Keratinocyte (primary cell): ENCODE data around the gene RING1. TPM values are rescaled to one million over a fixed set of nuclear protein-coding genes. Genes with fewer than 3 reads are reported as not detected.

Experiments
- DNase-seq: peaks from one replicate; pipeline ENCODE4 v3.0.0-alpha.2; 2011; ENCODE audit warnings: low read depth, missing footprints, low spot score
- FAIRE-seq: peaks from 2 replicates; lab custom pipeline; 2011; peaks lifted over from hg19 to GRCh38; lab: Jason Lieb, UNC
- H2AFZ ChIP-seq: 2 replicates; pipeline ENCODE4 v1.6.0; 2012; ENCODE audit warnings: low read length, control low read depth, inconsistent platforms; ENCODE audit not compliant: control insufficient read depth
- H3K27ac ChIP-seq: 2 replicates; pipeline ENCODE4 v1.5.1; 2011; ENCODE audit warnings: low read length; ENCODE audit not compliant: control insufficient read depth, insufficient read depth
- H3K27me3 ChIP-seq: 3 replicates; pipeline ENCODE4 v1.6.0; 2011; ENCODE audit warnings: low read length; ENCODE audit not compliant: control insufficient read depth, insufficient read depth; ENCODE audit errors: extremely low read depth
- H3K36me3 ChIP-seq, 2 experiments: 2 replicates in 1 of 2; 3 replicates in 1 of 2; pipeline ENCODE4 v1.5.1; 2011; ENCODE audit warnings: low read length in 2 of 2, mild to moderate bottlenecking in 1 of 2; ENCODE audit not compliant: control insufficient read depth in 2 of 2, insufficient read depth in 2 of 2; ENCODE audit errors: extremely low read depth in 1 of 2
- H3K4me1 ChIP-seq: 3 replicates; pipeline ENCODE4 v1.5.1; 2011; ENCODE audit warnings: low read length; ENCODE audit not compliant: control insufficient read depth, insufficient read depth; ENCODE audit errors: extremely low read depth
- H3K4me2 ChIP-seq: 3 replicates; pipeline ENCODE4 v1.6.0; 2011; ENCODE audit warnings: low read depth, low read length; ENCODE audit not compliant: control insufficient read depth, insufficient read depth; ENCODE audit errors: extremely low read depth
- H3K4me3 ChIP-seq, 3 experiments: fragments of 200-600 bp in 1 of 3; sonication (generic) in 1 of 3; 2 replicates in 2 of 3; 3 replicates in 1 of 3; pipeline ENCODE4 v1.5.1; 2011 to 2016; ENCODE audit warnings: low read length in 3 of 3, mild to moderate bottlenecking in 3 of 3, control low read depth in 2 of 3, inconsistent platforms in 1 of 3, low read depth in 1 of 3, mixed read lengths in 1 of 3, mixed run types in 1 of 3, moderate library complexity in 1 of 3; ENCODE audit not compliant: control insufficient read depth in 2 of 3, insufficient read depth in 2 of 3; ENCODE audit errors: extremely low read depth in 1 of 3
- H3K79me2 ChIP-seq: 2 replicates; pipeline ENCODE4 v1.6.0; 2012; ENCODE audit warnings: low read length; ENCODE audit not compliant: control insufficient read depth, insufficient read depth
- H3K9ac ChIP-seq: 3 replicates; pipeline ENCODE4 v1.6.0; 2011; ENCODE audit warnings: low read length; ENCODE audit not compliant: control insufficient read depth, insufficient read depth; ENCODE audit errors: extremely low read depth
- H3K9me1 ChIP-seq: 3 replicates; pipeline ENCODE4 v1.6.0; 2011; ENCODE audit warnings: low read length; ENCODE audit not compliant: control insufficient read depth, insufficient read depth; ENCODE audit errors: extremely low read depth
- H3K9me3 ChIP-seq: 2 replicates; pipeline ENCODE4 v1.5.1; 2012; ENCODE audit warnings: low read depth, low read length; ENCODE audit not compliant: control insufficient read depth
- H4K20me1 ChIP-seq: 3 replicates; pipeline ENCODE4 v1.6.0; 2011; ENCODE audit warnings: low read length; ENCODE audit not compliant: control insufficient read depth, insufficient read depth; ENCODE audit errors: extremely low read depth
- CTCF ChIP-seq, 3 experiments: IDR thresholded peaks in 1 of 3; conservative IDR thresholded peaks in 1 of 3; optimal IDR thresholded peaks in 1 of 3; 2 replicates in 2 of 3; 3 replicates in 1 of 3; pipeline versions ENCODE3 to v1.5.1; 2011; ENCODE audit warnings: low read length in 3 of 3, mild to moderate bottlenecking in 3 of 3, moderate library complexity in 2 of 3, control low read depth in 1 of 3, inconsistent platforms in 1 of 3; ENCODE audit not compliant: insufficient read depth in 2 of 3; ENCODE audit errors: extremely low read depth in 1 of 3
- EZH2 ChIP-seq: IDR thresholded peaks from one replicate; pipeline ENCODE4 v1.6.1; 2012; ENCODE audit warnings: inconsistent platforms, mild to moderate bottlenecking, low read length, moderate library complexity
- dilution Hi-C: fragments of 300-500 bp; cut with MboI; formaldehyde crosslinking; loops from one replicate; pipeline ENCODE4 v1.7.0; 2020; ENCODE audit warnings: low sequenced_read_pairs; ENCODE audit not compliant: extremely low pct_ligation_motif_present
- polyA plus RNA-seq, 5 experiments: library from polyadenylated mRNA; depleted of rRNA in 3 of 5; stranded (reverse) in 3 of 5; stranded (forward) in 1 of 5; unstranded in 1 of 5; fragments of >200 nt; gene quantifications; 1 replicate in 1 of 5; 2 replicates in 3 of 5; 3 replicates in 1 of 5; pipeline versions ENCODE4 v1.2.1 to v1.2.3, GENCODE V29; 2011 to 2012; ENCODE audit warnings: missing spikeins in 2 of 5, low read depth in 1 of 5, low replicate concordance in 1 of 5

Gene RING1
- polyA plus RNA-seq, 1 donor (not counting 4 experiments of a cell fraction or from before 2014, with no cell fraction given): 23.0 TPM

- FAIRE-seq: no peak
Measured at GRCh38 chr6:33204415-33205190, 3.7 kb upstream of the RING1 start, which contains the start of gene HSD17B8. TSS of gene HSD17B8 (plus strand) at chr6:33204655. CDS start at chr6:33204669, 14 bp downstream.

GRCh38 chr6:33205191-33206026 lies 2.9 kb upstream of the RING1 start:
- Histone ChIP-seq H3K36me3 (peaks cover 20 to 35% of the 10 kb centered on the region in 2 experiments), H3K4me1 (peaks cover 45% of the 10 kb centered on the region), H3K4me2 (peak overlapping the region; percentile 98), H2AFZ (no peak overlapping the region), H3K9ac (peak overlapping the region; percentile 88), H3K79me2 (peaks cover 30% of the 10 kb centered on the region), H3K27ac (peak overlapping the region; percentile 88), H3K9me3 (no peaks in the 10 kb centered on the region), H3K27me3 (no peaks in the 10 kb centered on the region), H4K20me1 (no peaks in the 10 kb centered on the region), H3K9me1 (peaks cover 5% of the 10 kb centered on the region), H3K4me3 (peak overlapping the region; percentile 74 to 80 (median 79))
- peak; percentile 76 for DNase-seq
- peak; percentile 29 for FAIRE-seq
- peak in 2 of 3 experiments; percentile 8 to 9 for TF ChIP-seq CTCF (optimal IDR thresholded peaks at IDR 0.05 in 1 of 3, IDR thresholded peaks at IDR 0.05 in 1 of 3, conservative IDR thresholded peaks at IDR 0.05 in 1 of 3; ENCODE audit: extremely low read depth in 1 of 3, insufficient read depth in 2 of 3, low read length in 3 of 3)
- TF ChIP-seq EZH2: no peak
- dilution Hi-C loops: no loop called here

More at GRCh38 chr6:33204415-33205190, 3.7 kb upstream of the RING1 start, which contains the start of gene HSD17B8:
- Histone ChIP-seq H3K79me2 (peaks cover 33% of the 10 kb centered on the region), H3K9ac (peak within 1 kb of the TSS; percentile 88), H2AFZ (peak within 1 kb of the TSS; percentile 50), H3K9me1 (peaks cover 5% of the 10 kb centered on the region), H3K4me3 (peak within 1 kb of the TSS; percentile 74 to 80 (median 79)), H3K4me2 (peak within 1 kb of the TSS; percentile 98), H3K36me3 (peaks cover 18 to 29% of the 10 kb centered on the region in 2 experiments), H3K27me3 (no peaks in the 10 kb centered on the region), H4K20me1 (no peaks in the 10 kb centered on the region), H3K9me3 (no peaks in the 10 kb centered on the region), H3K4me1 (peaks cover 46% of the 10 kb centered on the region), H3K27ac (peak within 1 kb of the TSS; percentile 88)
- dilution Hi-C loops: no loop called here
- DNase-seq: no peak
- TF ChIP-seq CTCF (optimal IDR thresholded peaks at IDR 0.05 in 1 of 3, IDR thresholded peaks at IDR 0.05 in 1 of 3, conservative IDR thresholded peaks at IDR 0.05 in 1 of 3; ENCODE audit: extremely low read depth in 1 of 3, insufficient read depth in 2 of 3, low read length in 3 of 3) (no peak), EZH2 (no peak)
